ENCODE measurements around the gene SH3RF2.

SH3RF2 gene

GRCh38 chr5:145915970-145916638 is 20.3 kb upstream of the SH3RF2 start:
- Mint-ChIP-seq H3K27ac (no peak overlapping the region), H3K36me3 (no peaks in the 10 kb centered on the region), H3K4me3 (no peak overlapping the region), H3K4me1 (no peaks in the 10 kb centered on the region), H3K27me3 (no peaks in the 10 kb centered on the region), H3K9me3 (no peaks in the 10 kb centered on the region)

GRCh38 chr5:145917288-145917687 is 19.1 kb upstream of the SH3RF2 start:
- no peaks in the 10 kb centered on the region for H3K9me3 Mint-ChIP-seq

GRCh38 chr5:145918397-145918796 is 18.0 kb upstream of the SH3RF2 start:
- Mint-ChIP-seq H3K4me3 (no peak overlapping the region), H3K27me3 (peaks cover 2% of the 10 kb centered on the region), H3K36me3 (no peaks in the 10 kb centered on the region), H3K4me1 (no peaks in the 10 kb centered on the region), H3K9me3 (no peaks in the 10 kb centered on the region), H3K27ac (no peak overlapping the region)

More at GRCh38 chr5:145917288-145917687, 19.1 kb upstream of the SH3RF2 start:
- H3K4me3 Mint-ChIP-seq: no peak overlapping the region
- peaks cover 2% of the 10 kb centered on the region for H3K27me3 Mint-ChIP-seq
- no peaks in the 10 kb centered on the region for H3K4me1 Mint-ChIP-seq
- no peak overlapping the region for H3K27ac Mint-ChIP-seq
- H3K36me3 Mint-ChIP-seq: no peaks in the 10 kb centered on the region

- Mint-ChIP-seq H3K4me3 (no peak overlapping the region), H3K27me3 (peaks cover 2% of the 10 kb centered on the region), H3K27ac (no peak overlapping the region), H3K4me1 (no peaks in the 10 kb centered on the region), H3K36me3 (no peaks in the 10 kb centered on the region), H3K9me3 (no peaks in the 10 kb centered on the region)
These were observed 17.0 kb upstream of the SH3RF2 start for GRCh38 chr5:145919413-145919812.

- H3K4me1 Mint-ChIP-seq: no peaks in the 10 kb centered on the region
- H3K9me3 Mint-ChIP-seq: no peaks in the 10 kb centered on the region
- H3K4me3 Mint-ChIP-seq: no peak overlapping the region
- peaks cover 2% of the 10 kb centered on the region for H3K27me3 Mint-ChIP-seq
- no peak overlapping the region for H3K27ac Mint-ChIP-seq
- no peaks in the 10 kb centered on the region for H3K36me3 Mint-ChIP-seq
These were observed 15.7 kb upstream of the SH3RF2 start for GRCh38 chr5:145920542-145921210.

- no peaks in the 10 kb centered on the region for H3K36me3 Mint-ChIP-seq
- H3K27ac Mint-ChIP-seq: no peak overlapping the region
- no peak overlapping the region for H3K4me3 Mint-ChIP-seq
- H3K27me3 Mint-ChIP-seq: peaks cover 2% of the 10 kb centered on the region
- H3K4me1 Mint-ChIP-seq: no peaks in the 10 kb centered on the region
- H3K9me3 Mint-ChIP-seq: no peaks in the 10 kb centered on the region
These were observed 15.2 kb upstream of the SH3RF2 start for GRCh38 chr5:145921211-145921610.

GRCh38 chr5:145922059-145922458 is 14.3 kb upstream of the SH3RF2 start:
- Mint-ChIP-seq H3K27ac (no peak overlapping the region), H3K36me3 (no peaks in the 10 kb centered on the region), H3K4me1 (no peaks in the 10 kb centered on the region), H3K4me3 (no peak overlapping the region), H3K27me3 (peaks cover 2% of the 10 kb centered on the region), H3K9me3 (no peaks in the 10 kb centered on the region)

- Mint-ChIP-seq H3K4me3 (no peak overlapping the region), H3K9me3 (no peaks in the 10 kb centered on the region), H3K36me3 (no peaks in the 10 kb centered on the region), H3K27me3 (peaks cover 2% of the 10 kb centered on the region), H3K27ac (no peak overlapping the region), H3K4me1 (no peaks in the 10 kb centered on the region)
These were observed 13.0 kb upstream of the SH3RF2 start for GRCh38 chr5:145923405-145923804.

- Mint-ChIP-seq H3K4me3 (no peak overlapping the region), H3K4me1 (no peaks in the 10 kb centered on the region), H3K27ac (no peak overlapping the region), H3K9me3 (no peaks in the 10 kb centered on the region), H3K36me3 (no peaks in the 10 kb centered on the region), H3K27me3 (peaks cover 2% of the 10 kb centered on the region)
These were observed 11.5 kb upstream of the SH3RF2 start for GRCh38 chr5:145924849-145925248.

- H3K4me3 Mint-ChIP-seq: no peak overlapping the region
- peaks cover 2% of the 10 kb centered on the region for H3K27me3 Mint-ChIP-seq
- no peak overlapping the region for H3K27ac Mint-ChIP-seq
- H3K4me1 Mint-ChIP-seq: no peaks in the 10 kb centered on the region
- no peaks in the 10 kb centered on the region for H3K9me3 Mint-ChIP-seq
- H3K36me3 Mint-ChIP-seq: no peaks in the 10 kb centered on the region
These were observed 11.0 kb upstream of the SH3RF2 start for GRCh38 chr5:145925353-145925752.

GRCh38 chr5:145925803-145926202 is 10.6 kb upstream of the SH3RF2 start:
- no peaks in the 10 kb centered on the region for H3K9me3 Mint-ChIP-seq
- H3K4me1 Mint-ChIP-seq: no peaks in the 10 kb centered on the region
- H3K36me3 Mint-ChIP-seq: no peaks in the 10 kb centered on the region
- H3K27ac Mint-ChIP-seq: no peak overlapping the region
- peaks cover 4% of the 10 kb centered on the region for H3K27me3 Mint-ChIP-seq
- H3K4me3 Mint-ChIP-seq: no peak overlapping the region

GRCh38 chr5:145931718-145932117 is 4.7 kb upstream of the SH3RF2 start:
- Mint-ChIP-seq H3K9me3 (peaks cover 6% of the 10 kb centered on the region), H3K4me1 (peaks cover 6% of the 10 kb centered on the region), H3K27ac (no peak overlapping the region), H3K36me3 (no peaks in the 10 kb centered on the region), H3K4me3 (no peak overlapping the region), H3K27me3 (peaks cover 15% of the 10 kb centered on the region)

- H3K36me3 Mint-ChIP-seq: no peaks in the 10 kb centered on the region
- peaks cover 20% of the 10 kb centered on the region for H3K27me3 Mint-ChIP-seq
- no peak overlapping the region for H3K4me3 Mint-ChIP-seq
- H3K27ac Mint-ChIP-seq: no peak overlapping the region
- peaks cover 6% of the 10 kb centered on the region for H3K9me3 Mint-ChIP-seq
- H3K4me1 Mint-ChIP-seq: peaks cover 6% of the 10 kb centered on the region
These were observed 2.1 kb upstream of the SH3RF2 start for GRCh38 chr5:145934276-145934675.

- Mint-ChIP-seq H3K27ac (no peak overlapping the region), H3K36me3 (no peaks in the 10 kb centered on the region), H3K9me3 (peaks cover 6% of the 10 kb centered on the region), H3K4me1 (peaks cover 6% of the 10 kb centered on the region), H3K27me3 (peaks cover 19% of the 10 kb centered on the region), H3K4me3 (no peak overlapping the region)
These were observed 1.3 kb downstream of the SH3RF2 start for GRCh38 chr5:145937432-145938250.

- peaks cover 4% of the 10 kb centered on the region for H3K9me3 Mint-ChIP-seq
- H3K4me3 Mint-ChIP-seq: no peak overlapping the region
- no peak overlapping the region for H3K27ac Mint-ChIP-seq
- H3K4me1 Mint-ChIP-seq: peaks cover 6% of the 10 kb centered on the region
- no peaks in the 10 kb centered on the region for H3K36me3 Mint-ChIP-seq
- H3K27me3 Mint-ChIP-seq: peaks cover 18% of the 10 kb centered on the region
These were observed 2.6 kb downstream of the SH3RF2 start for GRCh38 chr5:145938776-145939539.

Measured in activated naive CD4-positive, alpha-beta T cell treated with anti-CD3 and anti-CD28 coated beads, Interleukin-2, amount 50 U/mL, for 24 hours (primary cell).